GM12891 (cell line): ENCODE data around the gene SDK1.
"Not testable (repeated sequence)": the region's sequence is repeated elsewhere in the genome, so short reads cannot be mapped to it uniquely, and the experiment has no call there.

Experiments used
- DNase-seq: peaks from one replicate; pipeline ENCODE4 v3.0.0; 2011; ENCODE audit warnings: low spot score; ENCODE audit not compliant: insufficient read length
- FAIRE-seq: peaks from 2 replicates; lab custom pipeline; 2011; peaks lifted over from hg19 to GRCh38; lab: Jason Lieb, UNC
- PAX5 ChIP-seq: IDR thresholded peaks from 2 replicates; pipeline ENCODE4 v1.6.1; 2011; ENCODE audit warnings: low read length, moderate library complexity, mild to moderate bottlenecking; ENCODE audit not compliant: insufficient read depth, severe bottlenecking
- POLR2A ChIP-seq: IDR thresholded peaks from 2 replicates; pipeline ENCODE4 v1.6.1; 2011; ENCODE audit warnings: low read depth, low read length, control low read depth
- POLR2AphosphoS5 ChIP-seq: IDR thresholded peaks from 2 replicates; pipeline ENCODE4 v1.6.1; 2011; ENCODE audit warnings: low read depth, low read length, control low read depth
- POU2F2 ChIP-seq: IDR thresholded peaks from 2 replicates; pipeline ENCODE4 v1.6.1; 2011; ENCODE audit warnings: low read depth, mild to moderate bottlenecking, control low read depth, low read length, moderate library complexity
- SPI1 ChIP-seq: IDR thresholded peaks from 2 replicates; pipeline ENCODE4 v1.6.1; 2011; ENCODE audit warnings: low read depth, low read length, control low read depth
- TAF1 ChIP-seq: IDR thresholded peaks from 2 replicates; pipeline ENCODE4 v1.6.1; 2011; ENCODE audit warnings: low read depth, low read length, control low read depth

Gene SDK1

GRCh38 chr7:3960942-3961341 lies 659.9 kb downstream of the SDK1 start:
- DNase-seq: no peak
- TF ChIP-seq PAX5 (no peak), POLR2A (no peak), POLR2AphosphoS5 (no peak), SPI1 (no peak), TAF1 (no peak), POU2F2 (no peak)
- FAIRE-seq: no peak

GRCh38 chr7:3961857-3962503 lies 660.9 kb downstream of the SDK1 start:
- no peak for FAIRE-seq
- no peak for DNase-seq
- no peak for TF ChIP-seq POU2F2
- no peak for TF ChIP-seq SPI1
- no peak for TF ChIP-seq PAX5
- TF ChIP-seq POLR2A: no peak

GRCh38 chr7:3963768-3964167 lies 662.7 kb downstream of the SDK1 start:
- not testable (repeated sequence) for FAIRE-seq, DNase-seq

GRCh38 chr7:3964980-3965606 lies 664.0 kb downstream of the SDK1 start:
- TF ChIP-seq TAF1: no peak
- no peak for TF ChIP-seq SPI1
- no peak for TF ChIP-seq POU2F2
- no peak for TF ChIP-seq POLR2AphosphoS5
- no peak for TF ChIP-seq PAX5
- no peak for TF ChIP-seq POLR2A
- DNase-seq (no peak), FAIRE-seq (no peak)

- DNase-seq: no peak
- no peak for FAIRE-seq
- no peak for TF ChIP-seq POU2F2
- TF ChIP-seq TAF1: no peak
- no peak for TF ChIP-seq PAX5
- TF ChIP-seq POLR2AphosphoS5: no peak
- TF ChIP-seq SPI1: no peak
- TF ChIP-seq POLR2A: no peak
Observed at GRCh38 chr7:3965794-3966395, 664.8 kb downstream of the SDK1 start.

- no peak for DNase-seq
- FAIRE-seq: no peak
- TF ChIP-seq POU2F2: no peak
- TF ChIP-seq POLR2AphosphoS5: no peak
- no peak for TF ChIP-seq PAX5
- no peak for TF ChIP-seq TAF1
- TF ChIP-seq POLR2A: no peak
- TF ChIP-seq SPI1: no peak
Observed at GRCh38 chr7:3968234-3968633, 667.2 kb downstream of the SDK1 start.

GRCh38 chr7:3969286-3969685 lies 668.2 kb downstream of the SDK1 start:
- no peak for FAIRE-seq
- TF ChIP-seq POLR2A (no peak), PAX5 (no peak), POLR2AphosphoS5 (no peak), POU2F2 (no peak), SPI1 (no peak), TAF1 (no peak)
- no peak for DNase-seq

GRCh38 chr7:3971323-3971722 lies 670.3 kb downstream of the SDK1 start:
- no peak for TF ChIP-seq POLR2A
- no peak for TF ChIP-seq PAX5
- TF ChIP-seq SPI1: no peak
- no peak for TF ChIP-seq TAF1
- no peak for TF ChIP-seq POU2F2
- no peak for TF ChIP-seq POLR2AphosphoS5
- no peak for FAIRE-seq
- DNase-seq: no peak

- no peak for TF ChIP-seq POLR2A
- no peak for TF ChIP-seq POU2F2
- no peak for TF ChIP-seq POLR2AphosphoS5
- no peak for DNase-seq
- FAIRE-seq: no peak
Observed at GRCh38 chr7:3973264-3973663, 672.2 kb downstream of the SDK1 start.

- FAIRE-seq (no peak), DNase-seq (no peak)
- TF ChIP-seq TAF1: no peak
- TF ChIP-seq PAX5: no peak
- TF ChIP-seq POLR2AphosphoS5: no peak
- TF ChIP-seq POU2F2: no peak
- no peak for TF ChIP-seq SPI1
- TF ChIP-seq POLR2A: no peak
Observed at GRCh38 chr7:3974329-3974728, 673.3 kb downstream of the SDK1 start.

GRCh38 chr7:3975371-3975770 lies 674.3 kb downstream of the SDK1 start:
- TF ChIP-seq SPI1: no peak
- TF ChIP-seq POLR2A: no peak
- TF ChIP-seq POU2F2: no peak
- TF ChIP-seq PAX5: no peak
- no peak for TF ChIP-seq POLR2AphosphoS5
- TF ChIP-seq TAF1: no peak
- DNase-seq: no peak
- no peak for FAIRE-seq
